ENCODE results near the gene NUDT22. TPM values are rescaled to one million over a fixed set of nuclear protein-coding genes. Genes with fewer than 3 reads are reported as not detected.

NUDT22 gene, protein sequence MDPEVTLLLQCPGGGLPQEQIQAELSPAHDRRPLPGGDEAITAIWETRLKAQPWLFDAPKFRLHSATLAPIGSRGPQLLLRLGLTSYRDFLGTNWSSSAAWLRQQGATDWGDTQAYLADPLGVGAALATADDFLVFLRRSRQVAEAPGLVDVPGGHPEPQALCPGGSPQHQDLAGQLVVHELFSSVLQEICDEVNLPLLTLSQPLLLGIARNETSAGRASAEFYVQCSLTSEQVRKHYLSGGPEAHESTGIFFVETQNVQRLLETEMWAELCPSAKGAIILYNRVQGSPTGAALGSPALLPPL
- total RNA-seq (2022; extraction: Qiagen RNA extraction; ENCODE audit: low read depth) = 28.5 to 44.9 TPM (median 38.1 TPM) in 5 replicates

DNA sequence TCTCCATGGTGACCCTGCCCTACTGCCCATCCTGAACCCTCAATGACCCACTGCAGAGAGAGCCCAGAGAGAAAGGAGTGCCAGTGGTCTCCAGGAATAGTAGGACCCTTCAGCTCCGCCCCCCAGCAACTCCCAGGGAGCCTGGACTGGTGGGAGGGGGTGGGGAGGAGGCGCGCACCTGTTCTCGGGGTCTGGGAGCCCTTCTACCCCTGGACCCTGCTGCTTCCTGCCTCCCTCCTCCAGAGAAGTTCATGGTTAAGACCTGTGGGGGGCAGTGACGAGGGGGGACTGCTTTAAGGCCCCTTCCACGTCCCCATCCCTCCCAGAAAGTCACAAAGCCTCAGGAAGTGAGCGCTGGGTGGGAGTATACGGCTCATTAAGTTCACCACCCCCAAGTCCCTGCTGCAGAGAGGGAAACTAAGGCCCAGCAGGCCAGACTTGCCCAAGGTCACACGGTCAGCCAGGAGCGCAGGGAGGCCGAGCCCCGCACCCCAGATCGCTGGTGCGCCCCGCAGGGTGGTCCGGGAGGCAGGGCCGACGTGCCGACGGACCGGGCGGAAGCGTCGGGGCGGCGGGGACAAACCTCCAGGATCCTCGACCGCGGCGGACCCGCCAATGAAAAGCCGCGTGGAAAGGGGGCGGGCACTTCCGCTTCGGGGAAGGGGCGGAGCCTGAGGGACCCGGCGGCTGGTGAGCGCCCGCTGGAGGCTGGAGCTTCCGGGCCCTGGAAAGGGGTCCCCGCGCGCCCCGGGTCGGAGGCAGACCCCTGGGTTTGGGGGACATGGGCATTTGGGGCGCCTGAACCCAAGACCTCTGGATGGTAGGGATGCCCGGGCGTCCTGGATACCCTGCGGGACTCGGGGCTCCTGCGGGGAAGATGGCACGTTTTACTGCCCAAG is at the start of gene NUDT22, which contains the start of gene TRPT1:
Gene NUDT22 (plus strand): TSS at position 667 of the 899 bp plus-strand sequence. CDS start 379 bp downstream, outside the sequence.
Gene TRPT1 (minus strand): TSS at position 579 of the 899 bp plus-strand sequence. CDS start 326 bp downstream, at position 253.

DNA sequence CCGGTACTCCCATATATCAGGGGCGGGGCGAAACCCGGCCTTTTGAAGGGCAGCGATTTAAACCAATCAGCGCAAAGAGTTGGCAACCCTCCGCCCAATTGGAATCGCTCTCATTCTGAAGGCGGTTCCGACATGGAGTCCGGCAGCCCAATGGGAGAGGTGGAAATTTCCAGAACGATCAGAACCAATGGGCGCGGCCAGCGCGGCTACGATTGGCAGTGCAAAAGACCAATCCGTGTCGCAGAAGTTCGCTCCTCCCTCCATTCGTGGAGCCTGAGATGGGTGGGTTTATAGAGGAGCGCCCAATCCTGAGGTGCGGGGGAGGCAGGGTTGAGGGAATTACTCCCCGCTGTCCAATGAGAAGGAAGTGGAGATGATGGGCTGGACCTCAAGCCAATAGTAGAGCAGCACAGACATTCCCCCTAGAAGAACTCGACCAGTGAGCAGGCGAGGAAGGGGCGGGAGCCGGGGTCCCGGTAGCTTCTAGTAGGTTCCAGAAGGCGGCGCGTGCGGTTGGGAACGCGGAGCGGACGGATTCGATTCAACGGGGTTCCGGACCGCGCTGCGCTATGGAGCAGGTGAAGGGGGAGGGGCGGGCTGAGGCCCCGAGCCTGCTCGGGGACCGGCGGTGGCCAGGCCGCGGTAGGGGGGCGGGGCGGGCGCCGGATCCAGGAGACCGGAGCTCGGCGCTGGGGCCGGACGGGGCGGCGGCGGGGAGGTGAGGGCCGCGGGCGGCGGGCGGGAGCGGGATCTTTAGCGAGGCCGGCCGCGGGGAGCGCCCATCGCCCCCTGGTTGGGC is 40.2 kb upstream of the NUDT22 start, which contains the start of gene STIP1:
Gene STIP1 (plus strand): TSS at position 479 of the 799 bp plus-strand sequence. CDS start 91 bp downstream, at position 570.

DNA sequence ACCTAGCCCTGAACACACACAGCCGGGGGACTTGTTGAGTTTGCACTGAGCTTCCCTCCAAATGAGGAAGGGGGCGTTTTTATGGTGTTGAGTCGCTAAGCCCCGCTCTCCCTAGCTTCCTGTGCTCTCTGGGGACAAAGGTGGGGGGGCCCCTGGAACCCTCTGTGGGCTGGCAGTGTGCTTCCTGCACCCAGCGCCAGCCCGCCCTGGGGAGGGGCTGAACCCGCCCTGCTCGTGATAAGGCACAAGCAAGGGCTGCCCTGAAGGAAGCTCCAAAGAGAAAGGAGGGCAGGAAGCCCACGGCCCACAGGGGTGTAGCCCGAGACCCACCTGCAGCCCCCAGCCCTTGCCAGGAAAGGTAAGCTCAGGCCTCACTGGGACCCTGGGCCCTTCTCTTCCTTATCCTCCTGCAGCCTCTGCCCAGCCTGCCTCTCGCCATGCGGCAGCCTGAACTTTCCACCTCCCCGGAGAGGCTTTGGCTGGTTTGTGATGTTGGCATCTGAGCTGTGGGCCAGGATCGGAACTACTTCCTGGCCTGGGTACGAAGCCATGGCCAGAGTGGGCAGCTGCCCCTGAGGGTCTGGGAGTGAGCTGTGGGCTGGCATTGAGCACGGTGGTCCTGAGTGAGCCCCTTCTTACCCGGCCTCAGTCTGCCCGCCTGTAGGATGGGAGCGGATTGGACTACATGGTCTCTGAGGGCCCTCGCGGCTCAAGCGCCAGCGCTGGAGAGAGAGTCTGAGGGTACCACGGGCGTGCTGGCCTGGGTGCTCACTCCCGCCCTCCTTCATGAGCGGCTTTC is 19.4 kb upstream of the NUDT22 start, which contains the start of gene FERMT3:
Gene FERMT3 (plus strand): TSS at position 265 of the 799 bp plus-strand sequence. CDS start 644 bp downstream, outside the sequence.

DNA sequence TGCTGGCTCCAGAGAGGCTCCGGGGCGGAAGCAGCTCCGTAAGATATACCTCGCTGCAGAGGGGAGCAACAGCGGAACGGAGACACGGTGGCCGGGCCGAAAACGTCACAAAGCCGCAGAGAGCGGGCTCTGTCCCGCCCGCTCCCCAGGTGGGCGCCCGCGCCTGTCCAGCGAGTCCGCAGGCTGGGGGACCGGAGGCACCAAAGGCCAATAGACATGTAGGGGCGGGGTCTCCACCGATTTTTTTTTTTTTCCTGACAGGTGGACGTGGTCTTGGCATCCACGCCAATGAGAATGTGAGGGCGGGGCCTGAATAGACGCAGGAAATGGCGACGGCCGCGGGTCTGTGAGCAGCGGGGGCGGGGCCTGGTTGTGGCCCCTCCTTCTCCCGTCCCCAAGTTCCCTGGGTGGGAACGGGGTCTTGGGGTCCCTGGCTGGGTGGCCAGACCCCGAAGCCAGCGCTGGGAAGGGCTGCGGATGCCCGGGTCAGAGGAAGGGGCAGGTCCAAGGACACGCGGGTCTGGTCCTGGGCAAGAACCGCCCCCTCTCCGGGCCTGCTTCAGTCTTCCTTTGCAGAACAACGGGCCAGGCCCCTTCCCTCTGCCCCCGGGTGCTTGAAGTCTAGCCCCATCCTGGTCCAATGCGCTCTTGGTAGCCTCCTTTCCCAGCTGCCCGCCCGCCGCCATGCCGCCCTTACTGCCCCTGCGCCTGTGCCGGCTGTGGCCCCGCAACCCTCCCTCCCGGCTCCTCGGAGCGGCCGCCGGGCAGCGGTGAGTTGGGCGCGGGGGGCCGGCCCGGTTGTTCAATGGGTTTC is 4.3 kb downstream of the NUDT22 start, which contains the start of gene DNAJC4:
Gene DNAJC4 (plus strand): TSS at position 378 of the 814 bp plus-strand sequence. CDS start 307 bp downstream, at position 685.

DNA sequence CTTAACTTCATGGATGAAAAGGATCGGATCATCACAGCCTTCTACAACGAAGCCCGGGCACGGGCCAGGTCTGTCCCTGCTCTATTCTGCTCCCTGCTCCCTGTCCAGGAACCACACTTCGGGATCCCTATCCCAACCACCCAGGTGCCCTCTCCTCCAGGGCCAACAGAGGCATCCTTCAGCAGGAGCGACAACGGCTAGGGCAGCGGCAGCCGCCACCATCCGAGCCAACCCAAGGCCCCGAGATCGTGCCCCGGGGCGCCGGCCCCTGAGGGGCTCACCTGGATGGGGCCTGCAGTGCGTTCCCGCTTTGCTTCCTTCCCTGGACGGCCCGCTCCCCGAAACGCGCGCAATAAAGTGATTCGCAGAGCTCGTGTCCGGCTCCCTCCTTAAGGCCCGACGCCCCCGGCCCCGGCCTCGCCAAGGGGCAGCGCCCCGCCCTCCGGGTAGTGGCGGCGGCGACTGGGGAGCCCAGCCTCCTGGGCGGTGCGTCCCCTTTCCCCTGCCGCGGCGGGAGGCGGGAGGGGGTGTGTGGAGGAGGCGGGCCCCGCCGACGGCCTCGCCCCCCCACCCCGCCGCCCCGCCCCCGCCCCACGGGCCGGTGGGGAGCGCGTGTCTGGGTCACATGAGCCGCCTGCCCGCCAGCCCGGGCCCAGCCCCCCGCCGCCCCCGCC is 8.0 kb downstream of the NUDT22 start, which contains the start of gene VEGFB:
Gene VEGFB (plus strand): TSS at position 672 of the 674 bp plus-strand sequence. CDS start 250 bp downstream, outside the sequence.

DNA sequence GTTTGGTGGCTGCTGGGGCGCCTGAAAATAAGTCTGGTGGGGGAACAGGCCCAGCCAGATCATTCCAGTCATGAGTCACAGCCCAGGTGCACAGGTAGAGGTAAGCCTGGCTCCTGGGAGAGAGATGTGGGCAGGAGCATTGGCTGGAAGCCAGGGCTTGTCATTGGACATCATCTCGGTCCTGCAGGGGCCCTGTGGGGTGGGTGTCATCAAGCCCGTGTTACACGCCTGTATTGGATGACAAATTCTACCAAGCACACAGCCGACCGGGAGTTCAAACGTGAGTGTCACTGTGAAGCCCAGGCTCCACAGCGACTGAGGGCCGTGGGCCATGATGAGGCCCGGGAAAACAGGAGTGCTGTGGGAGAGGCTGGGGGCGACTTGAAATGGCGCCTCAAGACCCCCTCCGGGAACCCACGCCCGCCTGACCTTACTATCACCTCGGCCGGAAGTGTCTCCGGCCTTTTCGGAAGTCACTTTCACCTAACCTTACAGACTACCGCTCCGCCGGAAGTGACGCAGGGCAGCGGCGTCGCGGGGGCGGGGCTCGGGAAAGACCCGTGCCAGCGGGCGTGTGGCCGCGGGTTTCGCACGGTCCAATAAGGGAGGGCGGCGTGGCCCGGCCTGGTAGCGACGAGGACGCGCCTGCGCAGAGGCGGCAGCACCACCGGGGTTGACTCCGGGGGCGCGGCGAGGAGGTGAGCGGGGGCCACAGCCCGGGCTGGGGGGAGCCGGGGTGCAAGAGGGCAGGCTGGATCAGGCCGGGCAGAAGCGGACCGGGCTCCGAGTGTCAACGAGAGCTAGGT is 14.6 kb downstream of the NUDT22 start, which contains the start of gene FKBP2:
Gene FKBP2 (plus strand): TSS at position 661 of the 806 bp plus-strand sequence. CDS start 1,293 bp downstream, outside the sequence.

DNA sequence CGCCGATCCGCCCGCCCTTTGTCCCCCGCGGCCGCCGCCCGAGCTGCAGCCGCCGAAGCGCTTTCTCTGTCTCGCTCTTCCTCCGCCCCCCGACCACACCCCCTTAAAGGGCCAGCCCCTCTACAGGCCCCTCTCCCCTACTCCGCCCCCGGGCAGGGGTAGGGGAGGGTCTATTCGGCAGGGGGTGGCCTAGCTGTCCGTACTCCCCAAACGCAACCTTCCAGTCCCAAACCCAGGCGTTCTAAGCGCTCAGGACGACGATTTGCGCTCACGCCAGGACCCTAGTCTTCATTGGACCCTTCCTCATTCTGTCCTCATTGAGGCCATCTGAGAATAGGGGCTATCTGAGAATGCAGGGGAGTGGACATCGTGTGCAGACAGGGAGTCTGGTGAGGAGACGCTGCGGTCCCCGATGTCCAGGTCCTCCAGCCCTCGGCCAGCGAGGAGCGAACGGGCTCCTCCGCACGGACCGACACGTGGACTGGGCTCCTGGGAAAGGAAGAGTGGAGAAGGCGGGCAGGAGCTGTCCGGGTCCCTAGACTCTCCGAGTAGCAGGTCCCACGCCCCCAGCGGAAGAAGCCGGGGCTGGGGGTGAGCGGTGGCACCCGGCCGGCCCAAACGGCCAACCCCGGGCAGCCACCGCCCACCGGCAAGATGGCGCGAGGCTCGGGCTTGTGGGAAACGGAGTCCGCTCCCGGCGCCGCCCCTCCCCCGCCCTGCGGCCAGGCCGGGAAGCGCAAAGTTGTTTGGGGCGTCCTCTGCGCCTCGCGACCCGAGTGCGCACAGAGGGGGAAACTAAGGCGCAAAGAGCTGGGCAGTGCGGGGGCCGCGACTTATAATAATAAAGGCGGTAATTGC is 21.0 kb downstream of the NUDT22 start, which contains the start of gene PPP1R14B:
Gene PPP1R14B (minus strand): TSS at position 73 of the 858 bp plus-strand sequence. CDS start 270 bp downstream, outside the sequence.

DNA sequence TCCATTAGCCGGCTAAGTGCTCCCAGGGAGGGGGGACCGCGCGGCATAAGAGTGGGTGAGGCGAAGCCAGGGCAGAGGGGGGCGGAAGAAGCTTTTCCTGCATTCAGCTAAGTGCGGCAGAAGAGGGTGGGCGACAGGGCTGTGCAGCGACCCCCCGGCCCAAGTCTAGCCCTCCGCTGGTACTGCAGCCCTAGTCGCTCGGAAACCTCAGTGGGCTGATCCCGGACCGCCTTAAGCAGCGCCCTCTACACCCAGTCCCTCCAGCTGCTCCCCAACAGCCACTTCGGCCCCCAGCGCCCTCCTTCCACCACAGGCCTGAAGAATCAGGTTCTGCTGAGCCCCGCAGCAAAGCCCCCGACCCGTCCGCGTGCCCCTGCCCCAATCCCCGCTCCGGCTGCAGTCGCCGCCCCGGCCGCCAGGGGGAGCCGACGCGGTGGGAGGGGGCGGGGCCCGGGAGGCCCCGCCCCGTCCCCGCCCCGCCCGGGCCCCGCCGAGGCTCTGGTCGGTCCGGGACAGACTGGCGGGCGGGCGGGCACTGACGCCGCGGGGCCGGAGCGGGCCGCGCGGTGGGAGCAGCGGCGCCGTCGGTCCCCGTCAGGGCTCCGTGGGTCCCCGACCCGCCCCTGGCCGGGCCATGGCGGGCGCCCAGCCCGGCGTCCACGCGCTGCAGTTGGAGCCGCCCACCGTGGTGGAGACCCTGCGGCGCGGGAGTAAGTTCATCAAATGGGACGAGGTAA is 25.1 kb downstream of the NUDT22 start, which contains the start of gene PLCB3:
Gene PLCB3 (plus strand): TSS at position 515 of the 737 bp plus-strand sequence. CDS start 120 bp downstream, at position 635.

Other genes starting within 250 kb of the NUDT22 start
- 109 to 134 TPM (median 129 TPM) in 5 replicates for gene OTUB1, start 239.8 kb upstream of the NUDT22 start, total RNA-seq (2022; extraction: Qiagen RNA extraction; ENCODE audit: low read depth)
- 0.05 to 0.09 TPM (median 0.08 TPM) in 4 of 5 replicates, not detected in the other for gene FLRT1, start 190.3 kb upstream of the NUDT22 start, total RNA-seq (2022; extraction: Qiagen RNA extraction; ENCODE audit: low read depth)
- gene MACROD1, start 60.2 kb upstream of the NUDT22 start, total RNA-seq (2022; extraction: Qiagen RNA extraction; ENCODE audit: low read depth) = 7.6 to 13.8 TPM (median 13.3 TPM) in 5 replicates
- gene STIP1, start 40.1 kb upstream of the NUDT22 start, total RNA-seq (2022; extraction: Qiagen RNA extraction; ENCODE audit: low read depth) = 265 to 294 TPM (median 293 TPM) in 5 replicates
- 1.6 to 4.1 TPM (median 2.1 TPM) in 5 replicates for gene FERMT3, start 19.6 kb upstream of the NUDT22 start, total RNA-seq (2022; extraction: Qiagen RNA extraction; ENCODE audit: low read depth)
- 18.6 to 27.7 TPM (median 26.4 TPM) in 5 replicates for gene TRPT1, start 88 bp upstream of the NUDT22 start, total RNA-seq (2022; extraction: Qiagen RNA extraction; ENCODE audit: low read depth)
- 19.4 to 21.3 TPM (median 20.1 TPM) in 5 replicates for gene DNAJC4, start 4.3 kb downstream of the NUDT22 start, total RNA-seq (2022; extraction: Qiagen RNA extraction; ENCODE audit: low read depth)
- 35.7 to 54.5 TPM (median 51.4 TPM) in 5 replicates for gene VEGFB, start 8.3 kb downstream of the NUDT22 start, total RNA-seq (2022; extraction: Qiagen RNA extraction; ENCODE audit: low read depth)
- gene FKBP2, start 14.8 kb downstream of the NUDT22 start, total RNA-seq (2022; extraction: Qiagen RNA extraction; ENCODE audit: low read depth) = 125 to 150 TPM (median 146 TPM) in 5 replicates
- 208 to 393 TPM (median 373 TPM) in 5 replicates for gene PPP1R14B, start 20.7 kb downstream of the NUDT22 start, total RNA-seq (2022; extraction: Qiagen RNA extraction; ENCODE audit: low read depth)
- gene PLCB3, start 25.3 kb downstream of the NUDT22 start, total RNA-seq (2022; extraction: Qiagen RNA extraction; ENCODE audit: low read depth) = 16.6 to 24.0 TPM (median 21.3 TPM) in 5 replicates
- 72.9 to 105 TPM (median 99.7 TPM) in 5 replicates for gene BAD, start 58.4 kb downstream of the NUDT22 start, total RNA-seq (2022; extraction: Qiagen RNA extraction; ENCODE audit: low read depth)
- 32.8 to 51.3 TPM (median 49.8 TPM) in 5 replicates for gene GPR137, start 59.6 kb downstream of the NUDT22 start, total RNA-seq (2022; extraction: Qiagen RNA extraction; ENCODE audit: low read depth)
- 0.07 to 0.24 TPM in 2 of 5 replicates, not detected in the others for gene KCNK4, start 65.0 kb downstream of the NUDT22 start, total RNA-seq (2022; extraction: Qiagen RNA extraction; ENCODE audit: low read depth)
- 2.3 to 3.7 TPM (median 2.9 TPM) in 5 replicates for gene CATSPERZ, start 74.1 kb downstream of the NUDT22 start, total RNA-seq (2022; extraction: Qiagen RNA extraction; ENCODE audit: low read depth)
- gene ESRRA, start 79.2 kb downstream of the NUDT22 start, total RNA-seq (2022; extraction: Qiagen RNA extraction; ENCODE audit: low read depth) = 43.1 to 65.2 TPM (median 62.7 TPM) in 5 replicates
- gene TRMT112, start 91.3 kb downstream of the NUDT22 start, total RNA-seq (2022; extraction: Qiagen RNA extraction; ENCODE audit: low read depth) = 399 to 480 TPM (median 435 TPM) in 5 replicates
- gene PRDX5, start 91.8 kb downstream of the NUDT22 start, total RNA-seq (2022; extraction: Qiagen RNA extraction; ENCODE audit: low read depth) = 370 to 514 TPM (median 489 TPM) in 5 replicates
- 10.8 to 13.4 TPM (median 12.2 TPM) in 5 replicates for gene CCDC88B, start 113.9 kb downstream of the NUDT22 start, total RNA-seq (2022; extraction: Qiagen RNA extraction; ENCODE audit: low read depth)
- 54.4 to 70.5 TPM (median 64.5 TPM) in 5 replicates for gene RPS6KA4, start 132.9 kb downstream of the NUDT22 start, total RNA-seq (2022; extraction: Qiagen RNA extraction; ENCODE audit: low read depth)

Measured in A549 treated with CpdA at 1 μM for 4 hours (cell line).